Fibroblast of skin of back (primary cell): ENCODE measurements around the gene TBC1D1.
"Not testable (repeated sequence)": the region's sequence is repeated elsewhere in the genome, so short reads cannot be mapped to it uniquely, and the experiment has no call there.

Source experiments
- DNase-seq: peaks from one replicate; pipeline ENCODE4 v3.0.0-alpha.2; 2013

TBC1D1 gene

DNA sequence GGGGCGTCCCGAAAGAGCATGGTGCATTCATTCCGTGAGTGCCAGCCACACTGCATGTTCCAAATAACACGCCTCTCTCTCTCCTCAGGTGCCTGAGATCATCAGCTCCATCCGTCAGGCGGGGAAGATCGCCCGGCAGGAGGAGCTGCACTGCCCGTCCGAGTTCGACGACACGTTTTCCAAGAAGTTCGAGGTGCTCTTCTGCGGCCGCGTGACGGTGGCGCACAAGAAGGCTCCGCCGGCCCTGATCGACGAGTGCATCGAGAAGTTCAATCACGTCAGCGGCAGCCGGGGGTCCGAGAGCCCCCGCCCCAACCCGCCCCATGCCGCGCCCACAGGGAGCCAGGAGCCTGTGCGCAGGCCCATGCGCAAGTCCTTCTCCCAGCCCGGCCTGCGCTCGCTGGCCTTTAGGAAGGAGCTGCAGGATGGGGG, 123.6 kb downstream of the TBC1D1 start:
- no peak for DNase-seq

DNA sequence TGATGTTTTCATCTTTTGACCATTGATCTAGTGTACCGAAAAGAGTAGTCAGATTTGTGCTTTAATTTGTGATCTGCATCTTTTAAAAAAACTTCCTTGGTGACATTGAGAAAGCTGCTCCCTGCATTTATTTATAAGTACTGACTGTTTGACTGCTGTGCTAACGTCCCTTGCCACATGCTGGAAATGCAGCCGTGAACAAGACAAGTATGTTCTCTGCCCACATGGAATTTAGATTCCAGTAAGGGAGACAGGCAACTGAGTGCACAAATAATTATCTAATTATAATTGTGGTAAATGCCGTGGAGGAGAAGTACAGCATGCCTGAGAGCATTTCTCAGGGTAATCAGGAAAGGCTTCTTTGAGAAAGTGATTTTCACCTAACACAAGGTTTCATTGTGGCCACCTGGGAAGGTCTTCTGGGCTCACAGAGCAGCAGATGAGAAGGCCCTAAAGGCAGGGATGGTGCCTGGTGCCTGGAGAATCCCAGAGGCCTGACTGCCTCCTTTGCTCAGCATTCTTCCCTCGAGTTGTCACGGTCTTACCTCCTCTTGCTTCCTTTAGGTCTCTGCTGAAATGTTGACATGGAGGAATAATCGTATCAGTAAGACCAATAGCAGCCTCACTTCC, 125.1 kb downstream of the TBC1D1 start:
- DNase-seq, result peak; percentile 21

- no peak for DNase-seq
Observed at GRCh38 chr4:38016698-38017097, 125.8 kb downstream of the TBC1D1 start.

DNA sequence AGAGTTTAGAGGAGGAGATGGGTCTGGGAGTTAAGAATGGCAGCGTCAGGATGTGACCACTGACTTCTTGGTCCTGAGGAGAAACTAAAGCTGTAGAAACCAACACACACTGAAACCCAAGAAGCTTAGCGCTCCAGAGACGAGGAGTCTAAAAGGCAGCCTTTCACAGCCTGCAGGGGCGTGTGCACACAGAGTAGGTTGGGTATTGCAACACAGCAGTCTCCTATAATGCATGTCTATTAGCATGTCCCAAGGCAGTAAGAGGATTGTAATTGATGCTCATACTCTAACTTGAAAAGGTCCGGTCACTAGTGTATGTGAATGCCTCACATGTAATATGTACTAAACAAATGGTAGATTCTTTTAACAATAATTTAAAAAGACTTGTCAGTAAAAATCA, 126.7 kb downstream of the TBC1D1 start:
- DNase-seq, result no peak

DNA sequence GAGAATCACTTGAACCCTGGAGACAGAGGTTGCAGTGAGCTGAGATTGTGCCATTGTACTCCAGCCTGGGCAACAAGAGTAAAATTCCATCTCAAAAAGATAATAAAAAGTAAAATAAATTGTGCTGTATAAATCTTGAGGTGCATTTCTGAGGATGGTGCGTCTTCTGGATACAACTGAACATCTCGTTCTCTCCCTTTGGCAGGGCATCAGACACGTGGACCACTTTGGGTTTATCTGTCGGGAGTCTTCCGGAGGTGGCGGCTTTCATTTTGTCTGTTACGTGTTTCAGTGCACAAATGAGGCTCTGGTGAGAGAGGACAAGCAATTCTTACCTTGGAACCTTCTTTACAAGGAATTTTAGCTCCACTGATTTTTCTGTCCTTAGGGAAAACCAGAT, 129.5 kb downstream of the TBC1D1 start:
- DNase-seq, result no peak

GRCh38 chr4:38020961-38021360, 130.1 kb downstream of the TBC1D1 start:
- DNase-seq, result not testable (repeated sequence)

- no peak for DNase-seq
Observed at GRCh38 chr4:38021751-38022150, 130.9 kb downstream of the TBC1D1 start.

DNA sequence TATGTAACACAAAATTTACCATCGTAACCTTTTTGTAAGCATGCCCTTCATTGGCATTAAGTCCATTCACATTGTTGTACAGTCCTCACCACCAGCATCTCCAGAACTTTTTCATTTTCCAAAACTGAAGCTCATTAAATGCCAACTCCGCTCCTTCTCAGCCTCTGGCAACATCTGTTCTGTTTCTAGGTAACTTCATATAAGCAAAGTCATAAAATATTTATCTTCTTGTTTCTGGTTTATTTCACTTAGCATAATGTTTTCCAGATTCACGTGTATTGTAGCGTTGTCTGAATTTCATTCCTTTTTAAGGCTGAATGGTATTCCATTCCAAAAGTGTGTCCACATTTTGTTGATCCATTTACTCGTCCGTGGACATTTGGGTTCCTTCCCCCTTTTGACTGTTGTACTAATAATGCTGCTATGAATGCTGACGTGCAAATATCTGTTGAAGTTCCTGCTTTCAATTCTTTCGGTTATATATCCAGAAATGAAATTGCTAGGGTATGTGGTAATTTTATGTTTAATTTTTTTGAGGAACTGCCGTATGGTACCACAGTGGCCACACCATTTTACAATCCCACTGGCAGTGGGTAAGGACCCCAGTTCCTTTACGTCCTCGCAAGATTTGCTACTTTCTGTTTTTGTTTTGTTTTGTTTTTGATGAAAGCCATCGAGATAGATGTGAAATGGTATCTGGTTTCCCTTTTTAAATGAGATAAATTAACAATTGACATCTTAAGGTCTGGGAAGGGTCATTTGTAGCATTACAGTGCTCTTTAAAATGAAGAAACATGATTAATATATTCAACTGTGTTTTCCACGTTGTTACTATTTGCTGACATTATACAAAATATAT, 132.7 kb downstream of the TBC1D1 start:
- DNase-seq, result no peak

GRCh38 chr4:38024206-38024509, 133.3 kb downstream of the TBC1D1 start:
- no peak for DNase-seq

DNA sequence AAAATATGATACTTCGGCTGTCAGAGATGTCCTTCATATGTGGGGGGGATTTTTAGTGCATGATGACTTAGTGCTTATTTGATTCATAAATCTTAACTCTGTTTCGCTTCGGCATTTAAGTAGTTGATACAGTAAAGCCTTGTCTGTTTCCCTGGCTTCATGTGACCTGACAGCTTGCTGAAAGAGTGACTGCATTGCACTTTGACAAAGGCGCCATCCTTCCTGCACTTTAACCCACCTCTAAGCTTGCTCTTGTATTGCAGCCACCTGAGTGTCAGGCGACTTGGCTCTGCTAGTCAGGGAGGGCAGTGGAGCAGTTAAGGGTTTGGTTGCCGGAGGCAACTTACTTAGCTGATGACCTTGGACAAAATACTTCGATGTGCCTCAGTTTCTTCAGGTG, 134.8 kb downstream of the TBC1D1 start:
- DNase-seq, result no peak

DNA sequence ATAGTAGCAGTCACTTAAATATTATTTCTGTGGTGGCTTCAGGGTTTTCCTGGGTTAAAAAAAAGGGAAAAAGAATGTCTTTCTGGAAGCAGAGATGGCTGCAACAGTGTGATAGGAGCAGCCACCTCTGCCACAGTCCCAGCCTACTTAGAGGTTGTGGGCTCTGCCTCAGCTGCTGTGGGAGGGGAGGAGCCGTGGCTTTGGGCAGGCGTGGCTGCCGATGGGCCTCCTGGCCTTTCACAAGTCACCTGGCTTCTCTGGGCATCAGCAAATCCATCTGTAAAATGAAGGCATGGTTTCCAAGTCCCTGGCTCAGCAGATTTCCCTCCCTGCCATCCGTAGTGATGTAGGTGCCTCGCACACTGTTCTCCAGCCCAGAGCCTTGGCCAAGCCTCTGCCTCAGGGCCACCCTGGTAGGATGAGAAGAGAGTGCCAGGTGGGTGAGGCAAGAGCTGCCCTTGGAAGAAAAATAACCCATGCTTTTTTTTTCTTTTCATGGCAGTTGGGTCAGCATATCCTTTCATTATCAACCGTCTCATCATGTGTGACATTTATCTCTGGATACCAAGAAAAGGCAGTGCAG, 135.4 kb downstream of the TBC1D1 start:
- DNase-seq, result no peak

DNA sequence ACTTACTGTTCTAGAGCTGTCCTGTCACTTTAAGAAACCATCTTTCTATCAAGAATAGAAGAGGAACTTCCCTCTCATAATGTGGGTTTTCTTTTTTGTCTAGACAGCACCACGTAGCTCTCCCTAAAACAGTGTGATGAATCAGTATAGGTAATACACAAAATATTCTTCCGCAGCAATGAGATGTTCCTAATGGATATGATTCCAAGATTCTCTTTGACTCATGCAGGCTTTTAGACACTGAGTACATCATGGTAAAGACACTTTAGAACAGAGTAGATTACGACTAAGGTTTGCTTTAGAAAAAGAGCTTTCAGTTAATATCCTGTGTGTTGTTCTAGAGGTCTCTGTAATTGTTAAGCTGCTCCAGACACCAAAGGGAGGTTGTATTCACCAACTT, 139.1 kb downstream of the TBC1D1 start:
- DNase-seq, result peak; percentile 65

DNA sequence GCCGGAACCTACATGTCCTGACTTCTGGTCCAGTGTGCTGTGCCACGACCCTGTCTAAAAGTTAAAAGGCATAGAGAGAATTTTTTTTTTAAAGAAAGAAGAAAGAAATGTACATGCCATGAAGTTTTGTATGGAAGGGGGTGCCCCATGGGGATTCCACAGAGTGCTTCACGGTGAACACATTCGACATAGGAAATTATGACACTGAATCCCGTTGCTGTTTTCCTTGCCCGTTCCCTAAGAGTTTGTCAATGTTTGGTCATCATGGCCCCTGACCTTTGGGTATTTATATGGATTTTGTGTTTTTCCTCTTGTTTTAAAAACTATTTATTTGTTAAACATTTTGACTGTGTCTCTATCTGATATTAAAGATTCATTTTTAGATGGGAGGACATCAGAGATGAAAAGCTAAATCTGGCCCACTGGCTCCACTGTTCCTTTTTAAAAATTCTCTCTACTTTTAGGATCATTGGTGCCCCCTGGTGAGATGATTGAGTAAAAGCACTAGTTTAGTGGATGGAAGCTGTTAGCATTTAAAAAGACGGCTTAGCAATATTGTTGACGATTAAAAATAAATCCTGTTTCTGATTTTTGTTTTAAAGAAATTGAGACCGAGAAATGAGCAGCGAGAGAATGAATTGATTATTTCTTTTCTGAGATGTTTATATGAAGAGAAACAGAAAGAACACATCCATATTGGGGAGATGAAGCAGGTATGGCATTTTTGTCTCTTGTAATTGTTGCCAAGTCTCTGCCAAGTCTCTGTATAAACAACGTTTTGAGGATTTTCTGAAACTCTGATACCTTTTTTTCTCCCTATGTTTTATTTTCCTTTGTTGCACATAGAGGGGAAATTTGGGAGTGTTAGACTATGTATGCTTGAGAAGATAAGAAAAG, 144.3 kb downstream of the TBC1D1 start:
- DNase-seq, result peak; percentile 64

GRCh38 chr4:38036548-38036947, 145.7 kb downstream of the TBC1D1 start:
- no peak for DNase-seq

- no peak for DNase-seq
Observed at GRCh38 chr4:38037612-38038011, 146.7 kb downstream of the TBC1D1 start.

- no peak for DNase-seq
Observed at GRCh38 chr4:38040619-38041018, 149.7 kb downstream of the TBC1D1 start.

DNA sequence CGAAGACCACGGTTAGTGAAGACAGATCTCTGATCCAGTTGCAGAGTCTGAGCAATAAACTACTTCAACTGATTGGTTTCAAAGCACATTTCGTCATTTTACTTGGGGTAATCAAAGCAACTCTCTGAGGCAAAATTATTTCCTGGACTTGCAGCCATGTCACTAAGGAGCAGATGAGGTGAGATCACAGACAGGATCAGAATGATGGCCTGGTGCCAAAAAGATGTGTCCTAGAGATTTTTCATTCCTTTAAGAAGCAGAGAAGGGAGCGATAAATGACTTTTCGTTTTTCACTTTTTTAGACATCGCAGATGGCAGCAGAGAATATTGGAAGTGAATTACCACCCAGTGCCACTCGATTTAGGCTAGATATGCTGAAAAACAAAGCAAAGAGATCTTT, 153.2 kb downstream of the TBC1D1 start:
- DNase-seq, result no peak

- no peak for DNase-seq
Observed at GRCh38 chr4:38045289-38045988, 154.6 kb downstream of the TBC1D1 start.

DNA sequence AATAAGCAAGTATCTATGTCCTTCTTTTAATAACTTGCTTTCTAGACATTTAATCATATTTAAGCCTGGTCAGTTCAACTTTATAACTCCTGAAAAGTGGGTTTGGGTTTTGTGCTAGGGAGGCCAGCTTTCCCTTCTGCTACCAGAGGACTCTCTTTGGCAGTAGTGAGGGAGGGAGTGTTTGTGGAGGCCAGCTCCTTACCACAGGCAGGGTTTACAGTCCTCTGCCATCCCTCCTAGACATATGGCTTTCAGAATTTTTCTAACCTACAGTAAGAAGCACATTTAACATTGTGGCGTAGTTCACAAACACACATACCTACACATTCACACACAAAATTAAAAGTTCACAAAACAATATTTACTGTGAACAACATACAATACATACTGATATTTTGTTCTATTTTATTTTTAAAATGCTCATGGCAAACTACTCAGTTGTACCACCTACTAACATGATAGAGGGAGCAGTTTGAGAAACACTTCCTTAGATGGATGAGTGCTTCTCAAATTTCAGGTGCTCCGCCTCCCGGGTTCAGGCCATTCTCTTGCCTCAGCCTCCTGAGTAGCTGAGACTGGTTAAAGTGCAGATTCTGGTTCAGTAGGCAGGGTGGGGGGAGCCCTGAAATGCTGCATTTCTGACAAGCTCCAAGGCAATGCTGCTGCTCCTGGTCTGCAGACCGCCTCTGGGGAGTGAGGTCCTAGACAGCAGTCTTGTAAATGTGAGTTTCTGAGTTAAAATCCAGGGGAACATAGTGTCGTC, 156.0 kb downstream of the TBC1D1 start:
- peak; percentile 22 for DNase-seq

DNA sequence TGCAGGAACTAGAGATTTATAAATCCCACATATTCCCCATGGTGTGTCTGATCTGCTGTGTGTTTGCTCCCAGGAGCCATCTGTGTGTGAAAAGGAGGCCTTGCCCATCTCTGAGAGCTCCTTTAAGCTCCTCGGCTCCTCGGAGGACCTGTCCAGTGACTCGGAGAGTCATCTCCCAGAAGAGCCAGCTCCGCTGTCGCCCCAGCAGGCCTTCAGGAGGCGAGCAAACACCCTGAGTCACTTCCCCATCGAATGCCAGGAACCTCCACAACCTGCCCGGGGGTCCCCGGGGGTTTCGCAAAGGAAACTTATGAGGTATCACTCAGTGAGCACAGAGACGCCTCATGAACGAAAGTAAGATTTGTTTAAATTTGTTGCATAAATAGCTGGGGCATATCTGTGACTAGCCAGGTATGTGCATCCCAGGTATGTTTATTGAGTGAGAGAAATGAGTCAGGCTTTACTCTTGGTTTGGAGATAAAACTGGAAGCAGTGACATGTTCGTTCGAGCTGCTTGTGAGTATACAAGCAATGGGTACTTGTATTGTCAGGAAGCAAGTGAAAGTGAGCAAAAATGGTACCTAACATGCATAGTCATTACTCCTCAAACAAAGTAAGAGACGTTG, 158.8 kb downstream of the TBC1D1 start:
- DNase-seq, result no peak
